Measurements from ENCODE around the gene SYDE1.

Gene SYDE1

GRCh38 chr19:15108845-15109767, 1.9 kb downstream of the SYDE1 start:
- no peak for DNase-seq

- DNase-seq, result no peak
Measured at GRCh38 chr19:15109768-15110417, 2.7 kb downstream of the SYDE1 start.

DNA sequence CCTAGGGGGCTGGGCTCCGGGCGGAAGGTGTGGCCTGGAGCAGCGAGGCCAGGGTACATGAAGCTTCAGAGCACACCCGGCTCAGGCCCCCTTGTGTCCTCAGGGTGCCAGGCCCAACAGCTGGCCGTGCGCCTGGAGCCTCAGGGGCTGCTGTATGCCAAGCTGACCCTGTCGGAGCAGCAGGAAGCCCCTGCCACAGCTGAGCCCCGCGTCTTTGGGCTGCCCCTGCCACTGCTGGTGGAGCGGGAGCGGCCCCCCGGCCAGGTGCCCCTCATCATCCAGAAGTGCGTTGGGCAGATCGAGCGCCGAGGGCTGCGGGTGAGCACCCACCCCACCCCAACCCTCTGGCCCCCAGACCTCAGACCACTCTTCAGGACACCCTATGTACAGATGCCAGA, 3.2 kb downstream of the SYDE1 start:
- DNase-seq, result no peak

GRCh38 chr19:15111758-15112157, 4.6 kb downstream of the SYDE1 start:
- no peak for DNase-seq

DNA sequence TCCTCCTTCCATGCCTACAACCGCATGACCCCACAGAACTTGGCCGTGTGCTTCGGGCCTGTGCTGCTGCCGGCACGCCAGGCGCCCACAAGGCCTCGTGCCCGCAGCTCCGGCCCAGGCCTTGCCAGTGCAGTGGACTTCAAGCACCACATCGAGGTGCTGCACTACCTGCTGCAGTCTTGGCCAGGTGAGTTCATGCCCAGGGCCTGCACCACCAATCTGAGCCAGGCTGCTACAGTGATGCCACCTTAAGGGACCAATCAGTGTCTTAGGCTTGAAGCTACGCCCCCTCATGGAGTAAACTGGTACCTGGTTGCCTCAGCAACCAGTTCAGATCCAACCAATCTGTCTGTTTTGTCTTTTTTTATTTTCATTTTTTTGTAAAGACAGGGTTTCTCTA, 5.2 kb downstream of the SYDE1 start:
- DNase-seq, result no peak

- DNase-seq, result no peak
Measured at GRCh38 chr19:15113245-15114152, 6.3 kb downstream of the SYDE1 start.

DNA sequence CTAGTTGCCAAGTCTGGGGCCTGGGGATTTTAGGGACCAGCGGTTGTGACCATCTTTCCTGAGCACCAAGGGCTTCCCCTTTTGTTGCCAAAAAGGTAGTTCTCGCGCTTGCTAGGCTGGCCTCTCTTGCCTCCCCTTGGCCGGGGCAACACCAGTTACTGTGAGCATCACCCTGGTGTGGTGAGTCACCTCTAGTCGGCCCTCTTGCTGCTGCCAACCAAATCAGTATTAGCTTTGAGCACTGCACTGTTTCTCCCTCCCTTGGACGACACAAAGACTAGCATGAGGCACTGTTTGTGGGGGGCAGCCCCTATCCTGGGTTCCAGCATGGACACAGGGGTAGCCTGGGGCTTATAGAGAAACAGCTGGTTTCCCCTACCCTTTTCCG, 6.9 kb downstream of the SYDE1 start:
- no peak for DNase-seq

DNA sequence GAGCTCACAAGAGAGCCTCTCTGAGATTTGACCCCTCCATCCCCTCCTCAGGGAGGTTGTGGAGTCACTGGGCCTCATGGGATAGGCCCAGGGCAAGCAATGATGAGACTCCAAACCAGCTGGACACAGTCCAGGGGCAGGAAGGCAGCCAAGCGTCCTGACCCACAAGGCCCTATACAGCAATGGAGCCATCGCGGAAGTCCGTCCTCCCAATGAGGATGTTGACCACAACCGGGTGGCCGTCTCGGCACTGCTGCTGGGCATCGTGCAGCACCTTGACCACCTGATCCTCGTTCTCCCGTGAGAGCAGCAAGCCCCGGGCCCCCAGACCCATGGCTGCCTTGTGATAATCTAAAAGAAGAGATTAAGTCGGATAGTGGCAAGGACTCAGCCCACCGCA, 7.9 kb downstream of the SYDE1 start:
- no peak for DNase-seq

GRCh38 chr19:15115762-15116615, 8.8 kb downstream of the SYDE1 start:
- DNase-seq, result no peak

DNA sequence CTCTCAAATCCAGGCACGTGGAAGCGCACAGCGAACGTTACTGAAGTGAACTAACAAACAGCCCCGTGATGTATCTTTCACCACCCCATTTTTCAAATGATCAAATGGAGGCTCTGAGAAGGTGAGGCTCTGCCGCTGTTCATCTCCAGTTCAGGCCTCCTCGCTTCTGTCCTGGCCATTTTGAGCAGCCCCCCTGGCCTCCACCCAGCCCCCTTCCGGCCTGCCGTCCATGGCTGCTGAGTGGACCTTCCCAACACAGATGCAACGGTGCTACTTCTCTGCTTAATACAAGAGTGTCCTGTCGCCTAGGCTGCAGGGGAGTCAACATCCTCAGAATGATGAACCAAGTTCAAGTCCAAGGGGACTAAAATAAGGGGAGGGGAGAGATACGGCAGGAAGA, 9.7 kb downstream of the SYDE1 start:
- DNase-seq, result no peak

DNA sequence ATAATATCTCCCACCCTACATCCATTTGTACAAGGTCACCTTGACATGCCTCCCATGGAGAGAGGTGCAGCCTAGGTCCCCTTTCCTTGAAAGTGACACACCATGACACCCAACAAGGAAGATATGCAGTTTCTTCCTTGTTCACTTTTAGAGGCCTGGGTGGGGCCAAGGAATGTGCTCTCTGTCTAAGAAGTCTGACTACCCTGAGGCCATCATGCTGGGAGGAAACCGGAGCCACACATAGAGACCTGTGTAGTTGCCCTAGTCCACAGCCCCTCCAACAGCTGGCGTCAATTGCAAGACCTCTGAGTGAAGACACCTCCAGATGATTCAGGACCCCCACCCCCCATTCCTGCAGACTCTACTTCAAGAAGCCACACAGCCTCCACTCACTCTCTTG, 11.0 kb downstream of the SYDE1 start:
- DNase-seq, result no peak

DNA sequence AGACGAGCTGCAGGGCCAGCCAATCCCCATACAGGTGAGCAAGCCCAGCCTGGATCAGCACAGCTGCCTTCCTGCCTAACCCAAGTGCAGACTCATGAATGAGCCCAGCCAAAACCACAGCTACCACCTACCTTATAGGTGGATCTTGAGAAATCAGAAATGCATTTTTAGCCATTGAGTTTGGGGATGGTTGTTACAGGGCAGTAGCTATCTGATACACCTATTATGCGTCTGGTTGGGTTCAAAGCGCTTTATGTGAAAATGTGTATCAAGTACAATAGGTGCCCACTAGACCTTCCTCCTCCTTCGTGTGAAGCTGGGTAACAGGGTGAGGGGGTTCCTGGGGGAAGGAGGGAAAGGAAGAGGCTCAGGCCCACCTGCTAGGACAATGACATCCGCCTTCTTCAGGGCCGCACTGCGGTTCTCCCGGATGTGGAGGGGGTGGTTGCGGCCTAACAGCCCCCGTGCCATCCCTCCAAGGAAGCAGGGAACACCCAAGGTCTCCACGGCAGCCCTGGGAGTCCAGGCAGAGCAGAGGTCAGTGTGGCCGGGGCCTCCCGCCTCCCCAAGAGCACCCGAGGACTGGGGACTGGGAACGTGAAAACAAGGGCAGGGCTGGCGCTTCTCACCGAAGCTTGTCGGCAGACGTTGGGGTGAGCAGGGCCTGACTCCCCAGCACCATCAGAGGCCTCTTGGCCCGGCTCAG, 11.7 kb downstream of the SYDE1 start:
- no peak for DNase-seq

- DNase-seq, result no peak
Measured at GRCh38 chr19:15120135-15121026, 13.2 kb downstream of the SYDE1 start.

GRCh38 chr19:15122331-15123030, 15.3 kb downstream of the SYDE1 start:
- no peak for DNase-seq

DNA sequence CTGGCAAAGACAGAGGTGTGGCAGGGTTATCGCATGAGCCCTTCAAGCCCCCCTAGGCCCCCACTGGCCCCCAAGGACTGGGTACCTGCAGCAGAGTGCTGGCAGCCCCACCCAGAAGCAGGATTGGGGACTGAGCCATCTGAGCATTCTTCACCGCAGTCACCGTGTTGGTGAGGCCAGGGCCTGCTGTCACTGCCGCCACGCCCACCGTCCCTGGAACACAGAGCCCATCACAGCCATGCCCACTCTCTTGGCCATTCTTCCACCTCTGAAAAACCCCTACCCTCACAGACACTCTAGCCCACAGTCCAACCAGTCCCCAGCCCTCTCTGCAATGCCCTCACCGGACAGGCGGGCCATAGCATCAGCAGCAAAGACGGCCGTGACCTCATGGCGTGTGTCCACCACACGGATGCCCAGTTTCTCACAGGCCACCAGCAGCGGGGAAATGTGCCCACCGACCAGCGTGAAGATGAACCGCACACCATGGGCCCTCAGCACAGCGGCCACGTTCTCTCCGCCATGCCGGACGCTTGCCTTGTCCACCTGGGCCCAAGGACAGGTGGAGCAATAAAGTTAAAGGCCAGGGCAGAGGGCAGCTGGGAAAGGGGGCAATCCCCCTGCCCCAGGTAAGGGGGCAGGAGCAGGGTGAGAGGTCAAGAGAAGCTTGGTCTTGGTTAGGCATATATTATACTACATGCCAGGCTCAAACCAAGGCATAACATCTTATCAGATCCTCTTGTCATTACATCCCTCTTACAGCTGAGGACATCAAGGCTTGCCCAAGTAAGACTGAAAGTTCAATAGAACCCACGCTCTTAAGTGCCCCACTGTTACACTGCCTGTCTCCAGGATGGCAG, 16.1 kb downstream of the SYDE1 start:
- DNase-seq, result no peak

GRCh38 chr19:15123900-15124299, 16.7 kb downstream of the SYDE1 start:
- DNase-seq, result no peak

GRCh38 chr19:15124572-15125231, 17.5 kb downstream of the SYDE1 start:
- no peak for DNase-seq

All from NCI-H1436 treated with DMSO at 0.1 percent for 48 hours (cell line).